B cell (primary cell): ENCODE results near the gene MTHFS.

Experiments used
- EZH2 ChIP-seq: IDR thresholded peaks from 2 replicates; pipeline ENCODE4 v1.6.1; 2012; ENCODE audit warnings: borderline replicate concordance, low read depth, mild to moderate bottlenecking, moderate library complexity, low read length; ENCODE audit not compliant: insufficient read depth, poor library complexity, severe bottlenecking
- TF ChIP-seq, protein P1 (sequence below): fragments of 200-600 bp; IDR thresholded peaks from one replicate; pipeline ENCODE4 v1.8.0; 2022; ENCODE audit warnings: antibody characterized with exemption, mild to moderate bottlenecking

DNA sequence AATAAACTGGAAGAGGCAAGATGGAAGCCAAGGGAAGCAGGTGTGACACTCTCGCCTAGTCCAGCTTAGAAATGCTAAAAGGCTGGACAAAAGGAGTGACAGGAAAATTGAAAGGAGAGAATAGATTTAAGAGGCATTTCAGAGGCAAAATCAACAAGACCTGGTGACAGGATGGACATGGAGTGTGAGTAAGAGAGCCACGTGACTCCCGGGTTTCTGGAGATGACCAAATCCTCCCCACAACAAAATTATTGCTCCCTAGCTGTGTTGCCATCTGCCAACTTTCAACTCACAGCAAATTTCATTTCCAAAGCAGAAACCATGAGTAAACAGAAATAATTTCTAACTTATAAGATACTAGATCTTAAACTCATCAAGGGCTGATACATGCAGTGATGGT, 52.6 kb downstream of the MTHFS start:
- TF ChIP-seq, protein P1, sequence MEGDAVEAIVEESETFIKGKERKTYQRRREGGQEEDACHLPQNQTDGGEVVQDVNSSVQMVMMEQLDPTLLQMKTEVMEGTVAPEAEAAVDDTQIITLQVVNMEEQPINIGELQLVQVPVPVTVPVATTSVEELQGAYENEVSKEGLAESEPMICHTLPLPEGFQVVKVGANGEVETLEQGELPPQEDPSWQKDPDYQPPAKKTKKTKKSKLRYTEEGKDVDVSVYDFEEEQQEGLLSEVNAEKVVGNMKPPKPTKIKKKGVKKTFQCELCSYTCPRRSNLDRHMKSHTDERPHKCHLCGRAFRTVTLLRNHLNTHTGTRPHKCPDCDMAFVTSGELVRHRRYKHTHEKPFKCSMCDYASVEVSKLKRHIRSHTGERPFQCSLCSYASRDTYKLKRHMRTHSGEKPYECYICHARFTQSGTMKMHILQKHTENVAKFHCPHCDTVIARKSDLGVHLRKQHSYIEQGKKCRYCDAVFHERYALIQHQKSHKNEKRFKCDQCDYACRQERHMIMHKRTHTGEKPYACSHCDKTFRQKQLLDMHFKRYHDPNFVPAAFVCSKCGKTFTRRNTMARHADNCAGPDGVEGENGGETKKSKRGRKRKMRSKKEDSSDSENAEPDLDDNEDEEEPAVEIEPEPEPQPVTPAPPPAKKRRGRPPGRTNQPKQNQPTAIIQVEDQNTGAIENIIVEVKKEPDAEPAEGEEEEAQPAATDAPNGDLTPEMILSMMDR, result no peak
- no peak for TF ChIP-seq EZH2
